PC-3 (cell line): ENCODE results near the gene SLC41A3. TPM values are rescaled to one million over a fixed set of nuclear protein-coding genes. Genes with fewer than 3 reads are reported as not detected.

ENCODE experiments used
- ATAC-seq: fragments of 200-7000 bp; cut with Tn5 transposase; 2 replicates; pipeline ENCODE4 v1.9.1; 2020; ENCODE audit warnings: mild to moderate bottlenecking, moderate library complexity
- BruUV-seq: library from RNA; stranded (reverse); fragments of 400-500 nt; replicated peaks from 2 replicates; lab custom pipeline; 2021; lab: Mats Ljungman, UMichigan
- CTCF ChIA-PET: fragments of 300-600 bp; sonication (Branson Sonifier 250); formaldehyde crosslinking; loops from one replicate; lab custom pipeline; 2022; ENCODE audit warnings: antibody characterized with exemption; lab: Charles Lee
- POLR2A ChIA-PET: fragments of 300-600 bp; sonication (Branson Sonifier 250); formaldehyde crosslinking; loops from one replicate; lab custom pipeline; 2022; ENCODE audit warnings: antibody characterized with exemption; ENCODE audit not compliant: unreplicated experiment; lab: Charles Lee
- DNase-seq: peaks from one replicate; pipeline ENCODE4 v3.0.0-alpha.2; 2015
- H2AFZ ChIP-seq: fragments of 300-600 bp; sonication (generic); 2 replicates; pipeline ENCODE4 v1.6.0; 2016; ENCODE audit warnings: antibody characterized with exemption, low read length
- H3F3A ChIP-seq: fragments of 300-600 bp; sonication (generic); one replicate; pipeline ENCODE4 v1.6.0; 2017; ENCODE audit warnings: antibody characterized with exemption, low read length, control low read depth, mild to moderate bottlenecking; ENCODE audit not compliant: unreplicated experiment
- H3K27ac ChIP-seq: fragments of 300-600 bp; sonication (generic); 2 replicates; pipeline ENCODE4 v1.5.1; 2016; ENCODE audit warnings: mild to moderate bottlenecking, low read length
- H3K27me3 ChIP-seq: fragments of 300-600 bp; sonication (generic); 2 replicates; pipeline ENCODE4 v1.6.1; 2016; ENCODE audit warnings: low read length, mixed read lengths
- H3K36me3 ChIP-seq: fragments of 300-600 bp; sonication (generic); 2 replicates; pipeline ENCODE4 v1.6.1; 2016; ENCODE audit warnings: low read depth, mixed run types, low read length, mixed read lengths
- H3K4me1 ChIP-seq: fragments of 300-600 bp; sonication (generic); 2 replicates; pipeline ENCODE4 v1.5.1; 2016; ENCODE audit warnings: low read length; ENCODE audit not compliant: insufficient read depth
- H3K4me2 ChIP-seq: fragments of 300-600 bp; sonication (generic); 2 replicates; pipeline ENCODE4 v1.6.0; 2016; ENCODE audit warnings: low read length
- H3K4me3 ChIP-seq: fragments of 300-600 bp; sonication (generic); 2 replicates; pipeline ENCODE4 v1.5.1; 2016; ENCODE audit warnings: mild to moderate bottlenecking, low read length, mixed read lengths
- H3K79me2 ChIP-seq: fragments of 300-600 bp; sonication (generic); 2 replicates; pipeline ENCODE4 v1.6.1; 2017; ENCODE audit warnings: low read length, mixed read lengths
- H3K9ac ChIP-seq: fragments of 300-600 bp; sonication (generic); 2 replicates; pipeline ENCODE4 v1.6.0; 2016; ENCODE audit warnings: mild to moderate bottlenecking, low read length
- H3K9me2 ChIP-seq: fragments of 300-600 bp; sonication (generic); replicated peaks from 2 replicates; pipeline ENCODE4 v1.6.1; 2016; ENCODE audit warnings: mixed run types, low read length, mixed read lengths
- H3K9me3 ChIP-seq: fragments of 300-600 bp; sonication (generic); 2 replicates; pipeline ENCODE4 v1.6.1; 2016; ENCODE audit warnings: low read length, mixed read lengths
- H4K20me1 ChIP-seq: fragments of 300-600 bp; sonication (generic); 2 replicates; pipeline ENCODE4 v1.6.1; 2016; ENCODE audit warnings: low read length, mixed read lengths
- EZH2 ChIP-seq: fragments of 300-600 bp; sonication (generic); IDR thresholded peaks from one replicate; pipeline ENCODE4 v1.6.1; 2017; ENCODE audit warnings: antibody characterized with exemption, mild to moderate bottlenecking, low read length; ENCODE audit not compliant: unreplicated experiment
- EZH2phosphoT487 ChIP-seq: fragments of 300-600 bp; sonication (generic); IDR thresholded peaks from 2 replicates; pipeline ENCODE4 v1.6.1; 2018; ENCODE audit warnings: mild to moderate bottlenecking, antibody characterized with exemption, low read length, borderline replicate concordance
- intact Hi-C: fragments of 100-400 bp; cut with micrococcal nuclease; formaldehyde crosslinking; loops from 2 replicates; pipeline ENCODE4 v1.9.0; 2023
- total RNA-seq: library from RNA; depleted of rRNA; stranded (reverse); fragments of >200 nt; gene quantifications from 2 replicates; pipeline ENCODE4 v1.2.3, GENCODE V29; 2014
- TF ChIP-seq, protein P1 (sequence below): fragments of 300-600 bp; sonication (generic); conservative IDR thresholded peaks from 2 replicates; pipeline ENCODE4 v1.5.1; 2017; ENCODE audit warnings: antibody characterized with exemption, low read depth, mild to moderate bottlenecking, low read length

Gene SLC41A3
- total RNA-seq, 1 experiment from 2014 or later: 29.8 TPM

GRCh38 chr3:125959317-125960065, 124.4 kb downstream of the SLC41A3 start:
- BruUV-seq: no TSS peak
- Histone ChIP-seq H3K9me2 (no peaks in the 10 kb centered on the region), H3K9me3 (no peaks in the 10 kb centered on the region), H3K36me3 (no peaks in the 10 kb centered on the region), H3K27me3 (no peaks in the 10 kb centered on the region), H3F3A (no peaks in the 10 kb centered on the region), H3K9ac (no peak overlapping the region), H3K79me2 (no peaks in the 10 kb centered on the region), H3K4me3 (no peak overlapping the region), H4K20me1 (no peaks in the 10 kb centered on the region), H3K4me2 (no peak overlapping the region), H3K4me1 (no peaks in the 10 kb centered on the region), H3K27ac (no peak overlapping the region), H2AFZ (no peak overlapping the region)
- ATAC-seq (no peak), DNase-seq (no peak)
- CTCF ChIA-PET: no interaction called here
- TF ChIP-seq, protein P1, sequence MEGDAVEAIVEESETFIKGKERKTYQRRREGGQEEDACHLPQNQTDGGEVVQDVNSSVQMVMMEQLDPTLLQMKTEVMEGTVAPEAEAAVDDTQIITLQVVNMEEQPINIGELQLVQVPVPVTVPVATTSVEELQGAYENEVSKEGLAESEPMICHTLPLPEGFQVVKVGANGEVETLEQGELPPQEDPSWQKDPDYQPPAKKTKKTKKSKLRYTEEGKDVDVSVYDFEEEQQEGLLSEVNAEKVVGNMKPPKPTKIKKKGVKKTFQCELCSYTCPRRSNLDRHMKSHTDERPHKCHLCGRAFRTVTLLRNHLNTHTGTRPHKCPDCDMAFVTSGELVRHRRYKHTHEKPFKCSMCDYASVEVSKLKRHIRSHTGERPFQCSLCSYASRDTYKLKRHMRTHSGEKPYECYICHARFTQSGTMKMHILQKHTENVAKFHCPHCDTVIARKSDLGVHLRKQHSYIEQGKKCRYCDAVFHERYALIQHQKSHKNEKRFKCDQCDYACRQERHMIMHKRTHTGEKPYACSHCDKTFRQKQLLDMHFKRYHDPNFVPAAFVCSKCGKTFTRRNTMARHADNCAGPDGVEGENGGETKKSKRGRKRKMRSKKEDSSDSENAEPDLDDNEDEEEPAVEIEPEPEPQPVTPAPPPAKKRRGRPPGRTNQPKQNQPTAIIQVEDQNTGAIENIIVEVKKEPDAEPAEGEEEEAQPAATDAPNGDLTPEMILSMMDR: no peak
- no peak for TF ChIP-seq EZH2
- no peak for TF ChIP-seq EZH2phosphoT487
- POLR2A ChIA-PET: no interaction called here
- intact Hi-C loops: no loop called here

DNA sequence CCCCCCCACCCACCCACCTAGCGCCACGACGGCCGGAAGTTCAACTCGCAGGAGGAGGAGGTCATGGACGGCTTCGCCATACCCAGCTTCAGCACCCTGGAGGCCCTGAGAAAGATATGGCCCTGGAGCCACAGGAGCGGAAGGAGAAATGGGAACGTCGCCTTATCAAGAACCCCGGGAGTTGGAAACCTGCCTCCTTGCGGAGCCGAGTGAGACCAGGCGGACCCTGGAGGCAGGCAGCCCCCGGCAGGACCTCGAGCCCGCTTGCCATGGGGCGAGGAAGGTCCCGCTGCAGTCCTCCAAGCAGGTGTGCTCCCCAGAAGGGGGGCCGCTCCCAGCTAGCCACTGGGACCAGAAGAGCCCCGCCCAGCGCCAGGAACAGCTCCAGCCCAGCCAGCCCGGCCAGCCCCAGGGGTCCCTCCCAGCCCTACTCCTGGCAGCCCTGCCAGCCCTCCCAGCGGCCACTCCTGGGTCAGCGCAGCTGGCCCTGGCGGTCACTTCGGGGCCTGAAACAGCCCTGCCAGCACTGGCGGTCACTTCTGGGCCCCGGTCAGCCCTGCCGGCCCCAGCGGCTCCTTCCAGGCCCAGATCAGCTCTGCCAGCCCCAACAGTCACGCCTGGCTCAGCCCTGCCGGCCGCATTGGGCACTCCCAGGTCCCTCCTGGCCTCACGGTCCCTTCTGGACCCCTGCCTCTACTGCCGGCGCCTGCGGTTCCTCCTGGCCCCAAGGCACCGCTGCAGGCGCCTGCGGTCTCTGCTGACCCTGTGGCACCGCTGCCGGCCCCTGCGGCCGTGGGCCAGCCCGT, 125.2 kb downstream of the SLC41A3 start:
- no peaks in the 10 kb centered on the region for H3K27me3 ChIP-seq
- intact Hi-C loops: no loop called here
- H2AFZ ChIP-seq: no peak overlapping the region
- no peak for DNase-seq
- H3K9ac ChIP-seq: no peak overlapping the region
- no peaks in the 10 kb centered on the region for H3K9me3 ChIP-seq
- TF ChIP-seq, protein P1: no peak
- TF ChIP-seq EZH2phosphoT487 (no peak), EZH2 (no peak)
- no peaks in the 10 kb centered on the region for H4K20me1 ChIP-seq
- H3K4me1 ChIP-seq: no peaks in the 10 kb centered on the region
- ATAC-seq: no peak
- H3K27ac ChIP-seq: no peak overlapping the region
- no peak overlapping the region for H3K4me2 ChIP-seq
- no TSS peak for BruUV-seq
- H3K79me2 ChIP-seq: no peaks in the 10 kb centered on the region
- H3K36me3 ChIP-seq: no peaks in the 10 kb centered on the region
- no peaks in the 10 kb centered on the region for H3K9me2 ChIP-seq
- H3K4me3 ChIP-seq: no peak overlapping the region
- H3F3A ChIP-seq: no peaks in the 10 kb centered on the region
- CTCF ChIA-PET: no interaction called here
- POLR2A ChIA-PET: no interaction called here
